ENCODE measurements around the gene SMS. TPM values are rescaled to one million over a fixed set of nuclear protein-coding genes. Genes with fewer than 3 reads are reported as not detected.

The SMS gene
- total RNA-seq, 4 donors from 2014 or later: 38.1 to 46.5 (median 40.6) TPM

- TF ChIP-seq, protein P1, sequence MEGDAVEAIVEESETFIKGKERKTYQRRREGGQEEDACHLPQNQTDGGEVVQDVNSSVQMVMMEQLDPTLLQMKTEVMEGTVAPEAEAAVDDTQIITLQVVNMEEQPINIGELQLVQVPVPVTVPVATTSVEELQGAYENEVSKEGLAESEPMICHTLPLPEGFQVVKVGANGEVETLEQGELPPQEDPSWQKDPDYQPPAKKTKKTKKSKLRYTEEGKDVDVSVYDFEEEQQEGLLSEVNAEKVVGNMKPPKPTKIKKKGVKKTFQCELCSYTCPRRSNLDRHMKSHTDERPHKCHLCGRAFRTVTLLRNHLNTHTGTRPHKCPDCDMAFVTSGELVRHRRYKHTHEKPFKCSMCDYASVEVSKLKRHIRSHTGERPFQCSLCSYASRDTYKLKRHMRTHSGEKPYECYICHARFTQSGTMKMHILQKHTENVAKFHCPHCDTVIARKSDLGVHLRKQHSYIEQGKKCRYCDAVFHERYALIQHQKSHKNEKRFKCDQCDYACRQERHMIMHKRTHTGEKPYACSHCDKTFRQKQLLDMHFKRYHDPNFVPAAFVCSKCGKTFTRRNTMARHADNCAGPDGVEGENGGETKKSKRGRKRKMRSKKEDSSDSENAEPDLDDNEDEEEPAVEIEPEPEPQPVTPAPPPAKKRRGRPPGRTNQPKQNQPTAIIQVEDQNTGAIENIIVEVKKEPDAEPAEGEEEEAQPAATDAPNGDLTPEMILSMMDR (IDR thresholded peaks at IDR 0.05): no peak
- no peak for DNase-seq (ENCODE audit: low spot score)
- ATAC-seq (ENCODE audit: low FRiP score): no peak
Measured at GRCh38 chrX:21968333-21968732, 27.8 kb downstream of the SMS start.

DNA sequence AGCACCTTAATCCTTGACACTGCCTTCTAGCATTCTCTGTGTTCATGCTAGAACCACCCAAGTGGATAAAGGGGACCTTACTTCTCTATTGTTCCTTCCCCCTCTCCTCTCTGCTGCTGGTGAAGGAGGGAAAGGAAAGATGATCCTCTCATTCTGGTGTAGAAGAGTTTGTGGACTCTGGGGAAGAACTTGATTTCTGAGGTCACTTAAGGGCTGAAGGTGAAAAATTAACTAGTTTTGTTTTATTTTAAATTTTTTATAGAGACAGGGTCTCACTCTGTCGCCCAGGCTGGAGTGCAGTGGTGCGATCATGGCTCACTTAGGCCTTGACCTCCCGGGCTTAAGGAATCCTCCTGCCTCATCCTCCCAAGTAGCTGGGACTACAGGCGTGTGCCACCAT lies 29.8 kb downstream of the SMS start:
- no peak for ATAC-seq (ENCODE audit: low FRiP score)
- DNase-seq (ENCODE audit: low spot score): no peak
- TF ChIP-seq, protein P1 (IDR thresholded peaks at IDR 0.05): no peak

DNA sequence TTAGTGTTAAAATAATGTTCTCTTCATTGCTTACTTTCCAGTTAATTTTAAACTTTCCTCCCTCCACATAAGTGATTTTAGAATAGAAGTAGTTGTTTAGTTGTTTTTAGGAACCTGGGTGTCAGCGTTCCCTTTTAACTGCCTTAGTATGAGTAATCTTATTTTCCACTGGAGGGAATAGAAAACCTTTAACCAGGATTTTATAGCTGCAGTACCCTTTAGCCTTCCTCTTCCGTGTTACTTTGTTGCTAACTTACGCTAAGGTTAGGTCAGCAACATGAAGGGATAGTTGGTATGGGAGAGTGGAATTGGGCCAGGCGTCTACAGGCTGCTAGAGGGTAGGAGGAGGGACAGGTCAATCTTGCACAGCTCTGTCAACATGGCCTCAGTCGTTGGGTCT lies 31.5 kb downstream of the SMS start:
- no peak for DNase-seq (ENCODE audit: low spot score)
- ATAC-seq (ENCODE audit: low FRiP score): no peak
- TF ChIP-seq, protein P1 (IDR thresholded peaks at IDR 0.05): no peak

- DNase-seq (ENCODE audit: low spot score) (no peak), ATAC-seq (ENCODE audit: low FRiP score) (no peak)
- TF ChIP-seq, protein P1 (IDR thresholded peaks at IDR 0.05): no peak
Measured at GRCh38 chrX:21972721-21973120, 32.2 kb downstream of the SMS start.

DNA sequence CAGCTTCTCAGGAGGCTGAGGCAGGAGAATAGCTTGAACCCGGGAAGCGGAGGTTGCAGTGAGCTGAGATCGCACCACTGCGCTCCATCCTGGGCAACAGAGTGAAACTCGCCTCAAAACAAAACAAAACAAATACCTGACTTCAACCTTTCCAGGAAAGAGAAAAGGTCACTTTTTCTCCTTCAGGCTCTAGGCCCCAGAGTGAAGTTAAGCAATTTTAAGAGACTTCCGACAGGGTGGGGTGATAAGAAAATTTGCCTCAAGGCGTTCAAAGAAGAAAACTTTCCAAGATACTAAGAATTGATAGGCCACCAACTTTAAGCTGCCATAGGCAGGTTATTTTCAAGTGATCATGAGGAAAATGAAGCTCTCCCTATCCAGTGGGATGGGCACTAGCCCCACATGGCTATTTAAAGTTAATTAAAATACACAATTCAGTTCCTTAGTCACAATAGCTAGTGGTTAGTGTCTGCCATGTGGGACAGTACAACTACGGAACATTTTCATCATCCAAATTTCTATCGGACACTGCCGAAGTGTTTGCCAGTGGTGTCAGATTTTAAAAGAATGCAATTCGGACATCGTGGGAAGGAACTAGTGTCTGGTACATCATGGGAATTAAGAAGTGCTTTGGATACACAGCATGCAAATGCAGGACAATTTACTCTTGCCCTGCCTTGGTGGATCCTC lies 33.0 kb downstream of the SMS start:
- DNase-seq (ENCODE audit: low spot score) (no peak), ATAC-seq (ENCODE audit: low FRiP score) (no peak)
- TF ChIP-seq, protein P1 (IDR thresholded peaks at IDR 0.05): no peak

GRCh38 chrX:21974011-21974385 lies 33.5 kb downstream of the SMS start:
- DNase-seq (ENCODE audit: low spot score) (no peak), ATAC-seq (ENCODE audit: low FRiP score) (no peak)
- TF ChIP-seq, protein P1 (IDR thresholded peaks at IDR 0.05): no peak

- ATAC-seq (ENCODE audit: low FRiP score) (no peak), DNase-seq (ENCODE audit: low spot score) (no peak)
- TF ChIP-seq, protein P1 (IDR thresholded peaks at IDR 0.05): no peak
Measured at GRCh38 chrX:21975242-21975641, 34.7 kb downstream of the SMS start.

Data from omental fat pad (tissue), 4 donors.